ENCODE results near the gene ZNF860.
A peak's percentile ranks its signal among the peaks of the same experiment; 100 is the strongest.

Gene ZNF860

DNA sequence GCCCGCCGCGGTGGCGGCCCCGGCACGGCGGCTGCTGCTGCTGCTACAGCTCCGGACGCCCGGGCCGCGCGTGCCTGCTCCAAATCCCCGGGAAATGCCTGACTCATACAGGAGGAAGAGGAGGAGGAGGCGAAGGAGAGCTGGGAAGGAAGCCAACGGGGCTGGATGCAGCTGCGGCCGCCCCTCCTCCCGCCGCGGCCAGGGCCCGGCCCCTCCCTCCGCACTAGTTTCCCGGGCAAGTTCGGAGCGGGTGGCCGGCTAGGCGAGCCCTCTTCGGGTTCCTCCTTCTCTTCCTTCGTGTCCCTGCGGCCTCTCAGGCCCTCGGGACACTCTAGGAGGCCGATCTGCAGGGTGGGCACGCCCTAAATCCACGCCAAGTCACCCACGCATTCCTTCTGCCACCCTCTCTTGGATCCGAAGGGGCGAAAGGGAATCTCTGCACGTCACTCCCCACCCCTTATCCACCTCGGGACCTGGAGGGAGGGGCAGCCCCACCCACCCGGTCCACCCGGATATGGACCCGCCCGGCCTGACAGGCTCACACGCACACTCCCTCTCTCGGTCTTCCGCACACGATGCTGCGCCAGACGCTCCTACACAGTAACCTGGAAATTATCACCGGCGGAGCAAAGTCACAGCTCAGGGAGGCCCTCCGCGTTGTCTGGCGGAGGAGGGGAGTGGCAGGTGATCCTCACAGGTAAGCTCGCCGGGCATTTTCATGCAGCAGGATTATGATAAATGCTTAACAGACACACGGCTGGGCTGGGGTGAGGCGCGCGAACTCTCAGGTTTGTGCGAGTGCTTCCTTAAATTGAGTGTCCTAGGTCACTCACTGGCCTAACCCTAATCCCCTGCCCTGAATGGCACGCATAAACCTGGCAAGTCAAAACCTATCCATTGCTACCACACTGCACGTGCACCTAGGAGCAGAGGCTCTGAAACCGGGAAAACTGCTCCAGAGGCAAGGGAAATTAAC, at the start of gene ZNF860, which contains the start of gene OSBPL10:
ZNF860 (plus strand) TSS at position 545 of the 976 bp plus-strand sequence. CDS start 7,330 bp downstream, outside the sequence.
OSBPL10 (minus strand) TSS at position 57 of the 976 bp plus-strand sequence. CDS start 83 bp downstream, outside the sequence.
- DNase-seq, result peak; percentile 88

DNA sequence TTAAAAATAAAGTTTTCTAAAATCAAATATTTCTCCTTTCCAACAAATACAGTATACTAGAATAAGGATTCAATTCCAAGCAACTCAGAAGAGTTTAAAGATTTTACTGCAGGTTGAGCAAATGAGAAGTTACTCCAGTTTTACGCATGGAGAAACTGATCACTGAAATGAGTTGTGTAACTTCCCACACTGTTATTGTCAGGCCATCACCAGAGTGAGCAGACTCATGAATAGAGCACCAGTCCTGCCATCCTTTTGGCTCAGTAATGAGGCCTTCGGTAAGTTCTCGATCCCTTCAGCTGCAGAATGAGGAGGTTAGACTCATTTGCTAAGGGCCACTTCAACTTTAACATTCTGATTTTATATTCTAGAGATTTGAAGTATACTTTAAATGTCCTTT, 48.6 kb upstream of the ZNF860 start:
- DNase-seq, result no peak

DNA sequence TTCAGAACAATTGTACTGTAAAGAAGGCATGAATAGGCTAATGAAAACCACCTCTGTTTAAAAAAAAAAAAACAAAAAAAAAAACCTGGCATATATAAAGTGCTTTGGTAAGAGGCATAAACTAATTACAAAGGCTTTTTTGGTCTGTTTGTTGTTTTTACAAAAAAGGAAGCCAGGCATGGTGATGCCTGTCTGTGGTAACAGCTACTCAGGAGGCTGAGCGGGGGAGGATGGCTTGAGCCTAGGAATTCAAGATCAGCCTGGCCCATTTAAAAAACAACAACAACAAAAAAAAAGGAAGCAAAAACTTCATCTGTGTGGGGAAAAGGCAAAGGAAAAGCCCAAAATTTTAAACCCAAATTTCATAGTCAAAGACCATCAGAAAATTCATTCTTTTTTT, 47.5 kb upstream of the ZNF860 start:
- DNase-seq, result no peak

DNA sequence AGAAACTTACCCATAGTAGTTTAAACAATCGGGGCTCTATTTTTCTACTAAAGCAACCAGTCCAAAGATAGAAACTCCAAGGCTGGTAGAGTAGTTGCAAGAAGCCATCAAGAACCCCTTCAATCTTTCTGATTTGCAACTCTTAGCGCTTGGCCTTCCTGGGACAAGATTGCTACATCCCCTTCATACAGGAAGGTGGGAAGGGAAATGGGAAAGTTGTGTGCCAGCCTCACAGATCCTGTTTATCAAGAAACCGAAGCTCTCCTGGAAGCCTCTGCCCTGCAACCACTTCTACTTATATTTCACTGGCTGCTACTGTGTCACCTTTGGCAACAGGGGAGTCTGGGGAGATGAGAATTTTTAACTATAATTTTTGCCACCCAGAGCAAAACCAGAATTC, 46.7 kb upstream of the ZNF860 start:
- DNase-seq, result no peak

DNA sequence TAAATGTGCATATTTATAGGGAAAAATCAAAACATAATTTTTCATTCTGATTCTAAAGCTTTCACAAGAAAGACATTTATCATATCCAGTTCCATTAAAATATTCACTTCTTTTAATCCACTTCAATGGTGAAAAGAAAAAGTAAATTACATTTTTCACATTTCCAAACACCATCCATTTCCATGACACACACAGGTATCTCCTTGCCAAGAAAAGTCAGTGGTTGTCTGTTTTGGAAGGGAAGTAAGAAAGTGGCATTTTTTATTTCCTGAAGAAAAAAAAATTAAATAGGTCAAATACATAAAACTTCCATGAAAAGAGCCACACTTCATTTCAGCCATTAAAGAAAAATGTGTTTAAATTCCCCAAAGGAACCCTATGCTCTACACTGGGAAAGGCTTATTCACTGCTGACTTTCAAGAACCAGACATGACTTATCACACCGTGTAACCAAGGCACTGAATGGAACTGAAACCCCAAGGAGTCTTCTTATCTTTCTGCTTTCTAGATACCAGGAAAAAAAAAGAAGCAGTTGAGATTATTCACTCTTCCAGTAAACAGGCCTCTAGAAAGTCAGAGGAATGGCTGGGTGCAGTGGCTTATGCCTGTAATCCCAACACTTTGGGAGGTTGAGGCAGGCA, 45.0 kb upstream of the ZNF860 start:
- DNase-seq, result no peak

DNA sequence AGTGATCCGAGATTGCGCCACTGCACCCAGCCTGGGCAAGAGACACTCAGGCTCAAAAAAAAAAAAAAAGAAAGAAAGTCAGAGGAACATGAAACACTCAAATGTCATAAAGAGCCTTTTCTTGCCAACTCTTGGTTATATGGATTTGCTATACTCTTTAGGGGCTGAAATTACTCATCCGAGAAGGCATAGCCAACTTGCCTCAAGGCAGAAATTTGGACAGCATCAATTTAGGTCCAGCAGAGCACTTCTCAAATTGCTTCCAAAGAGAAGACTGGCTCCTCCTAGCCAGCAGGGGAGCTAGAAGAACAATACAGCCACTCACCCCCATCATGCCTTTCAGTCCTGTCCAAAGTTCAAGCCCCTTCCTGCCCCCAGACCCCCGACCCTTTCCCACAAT, 44.3 kb upstream of the ZNF860 start:
- DNase-seq, result no peak

DNA sequence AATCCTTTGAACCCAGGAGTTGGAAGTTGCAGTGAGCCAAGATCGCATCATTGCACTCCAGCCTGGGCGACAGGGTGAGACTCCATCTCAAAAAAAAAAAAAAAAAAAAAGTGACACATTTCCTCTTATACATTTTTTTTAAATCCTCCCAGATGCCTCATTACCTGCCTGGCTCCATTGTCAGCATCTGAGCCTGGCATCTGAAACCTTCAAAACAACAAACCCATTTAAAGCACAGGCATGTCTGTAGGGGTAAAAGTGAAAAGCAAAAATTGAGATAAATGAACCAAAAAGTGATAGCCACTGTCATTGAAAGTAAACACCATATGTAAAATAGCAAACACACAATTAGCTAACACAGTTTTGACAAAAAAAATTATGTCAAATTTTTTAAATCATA, 39.1 kb upstream of the ZNF860 start:
- DNase-seq, result no peak

DNA sequence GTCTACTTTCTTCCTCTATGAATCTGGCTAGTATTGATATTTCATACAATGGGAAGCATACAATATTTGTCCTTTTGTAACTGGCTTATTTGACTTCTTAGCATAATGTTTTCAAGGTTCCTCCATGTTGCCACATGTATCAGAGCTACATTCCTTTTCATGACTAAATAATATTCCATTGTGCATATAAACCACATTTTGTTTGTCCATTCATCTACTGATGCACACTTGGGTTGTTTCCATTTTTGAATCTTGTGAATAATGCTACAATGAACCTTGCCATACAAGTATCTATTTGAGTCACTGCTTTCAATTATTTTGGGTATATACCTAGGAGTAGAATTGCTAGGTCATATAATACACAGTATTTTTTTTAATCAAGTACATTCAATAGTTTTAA, 38.5 kb upstream of the ZNF860 start:
- no peak for DNase-seq

DNA sequence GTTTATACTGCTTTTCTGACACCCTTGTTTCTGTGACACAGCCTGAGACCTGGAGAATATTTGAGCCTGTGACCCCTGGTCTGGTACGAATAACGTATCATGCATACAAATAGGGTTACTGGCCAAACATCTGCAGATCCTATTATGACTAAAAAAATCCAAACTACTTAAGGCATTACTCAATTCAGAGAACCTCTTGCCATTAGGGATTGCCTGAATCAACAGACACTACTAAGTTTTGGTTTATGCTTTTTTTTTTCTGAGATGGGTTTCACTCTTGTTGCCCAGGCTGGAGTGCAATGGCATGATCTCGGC, 35.9 kb upstream of the ZNF860 start:
- no peak for DNase-seq

DNA sequence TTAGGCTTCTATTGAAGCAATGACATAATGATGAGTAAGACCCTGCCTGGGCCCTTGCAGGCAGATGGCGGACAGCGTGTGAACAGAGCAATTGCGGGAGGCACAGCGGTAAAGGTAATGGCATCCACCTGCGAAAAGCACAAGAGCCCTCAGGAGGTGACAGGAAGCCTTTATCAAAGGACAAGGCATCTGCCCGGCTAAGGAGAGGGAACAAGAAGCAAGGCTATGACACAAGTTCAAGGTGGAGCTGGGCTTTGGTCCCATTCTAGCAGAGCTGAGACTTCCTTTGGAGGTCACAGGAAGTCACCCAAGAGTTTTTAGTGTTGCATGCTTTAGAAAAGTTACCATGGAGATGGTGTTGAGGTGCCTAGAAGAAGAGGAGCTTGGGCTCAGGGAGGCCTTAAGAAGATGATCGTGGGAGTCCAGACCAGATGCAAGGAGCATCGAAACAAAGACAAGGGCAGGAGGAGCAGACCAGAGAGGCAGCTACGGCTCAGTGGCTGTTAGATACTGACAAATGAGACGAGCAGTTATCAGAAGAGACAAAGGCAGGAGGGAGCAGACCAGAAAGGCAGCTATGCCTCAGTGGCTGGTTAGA, 35.0 kb upstream of the ZNF860 start:
- no peak for DNase-seq

DNA sequence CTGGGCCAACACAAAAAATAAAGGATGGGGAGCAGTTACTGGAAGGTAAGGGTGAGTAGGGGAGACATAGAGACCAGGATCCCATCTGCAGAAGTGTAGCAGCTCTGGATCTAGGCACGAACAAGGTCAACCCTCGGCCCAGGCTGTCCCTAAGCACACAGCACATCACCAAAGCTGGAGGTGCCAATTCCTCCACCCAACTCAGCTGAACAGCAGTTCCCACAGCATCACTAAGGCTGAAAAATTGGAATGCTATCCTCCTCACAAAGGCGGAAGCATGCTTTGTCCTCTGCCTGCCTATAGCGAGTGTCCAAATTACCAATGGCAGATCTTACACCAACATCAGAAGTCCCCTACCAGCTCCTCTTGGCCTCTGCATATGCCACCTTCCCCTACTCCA, 34.4 kb upstream of the ZNF860 start:
- DNase-seq, result no peak

DNA sequence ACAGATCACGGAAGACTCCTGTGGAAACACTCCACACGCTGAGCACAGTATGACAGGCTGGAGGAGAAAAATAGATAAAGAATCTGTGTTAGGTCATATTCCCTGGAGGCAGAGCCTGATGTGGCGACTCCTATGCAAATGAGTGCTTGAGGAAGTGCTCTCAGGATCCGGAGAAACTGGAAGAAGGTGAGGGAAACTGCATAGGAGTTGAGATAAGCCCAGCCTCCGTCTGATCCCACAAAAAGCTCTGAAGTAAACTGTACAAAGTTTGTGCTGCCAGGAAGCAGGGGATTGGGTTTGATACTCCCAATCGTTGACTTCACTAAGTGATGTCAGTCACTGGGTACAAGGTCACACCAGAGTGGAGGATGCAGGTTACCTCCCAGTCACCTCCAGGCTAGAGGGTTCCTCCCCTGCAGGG, 33.9 kb upstream of the ZNF860 start:
- DNase-seq, result no peak

DNA sequence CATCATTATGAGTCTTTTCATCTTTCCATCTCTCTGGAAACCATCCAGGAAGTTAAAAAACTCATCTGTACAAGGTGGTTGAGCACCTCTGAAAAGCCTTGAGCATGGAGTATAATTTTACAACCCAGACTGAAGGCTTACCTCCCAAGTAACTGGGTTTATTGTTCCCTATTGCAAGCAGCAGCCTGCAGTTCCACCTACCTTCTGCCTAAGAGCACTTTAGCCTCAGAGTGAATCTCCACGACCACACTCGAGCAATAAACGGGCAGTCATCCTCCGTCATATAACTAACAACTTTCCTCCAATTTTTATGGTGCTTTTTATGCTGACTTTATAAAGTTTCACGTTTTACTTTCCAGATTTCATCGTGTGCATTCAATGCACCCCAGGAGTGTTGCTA, 33.3 kb upstream of the ZNF860 start:
- DNase-seq, result no peak

DNA sequence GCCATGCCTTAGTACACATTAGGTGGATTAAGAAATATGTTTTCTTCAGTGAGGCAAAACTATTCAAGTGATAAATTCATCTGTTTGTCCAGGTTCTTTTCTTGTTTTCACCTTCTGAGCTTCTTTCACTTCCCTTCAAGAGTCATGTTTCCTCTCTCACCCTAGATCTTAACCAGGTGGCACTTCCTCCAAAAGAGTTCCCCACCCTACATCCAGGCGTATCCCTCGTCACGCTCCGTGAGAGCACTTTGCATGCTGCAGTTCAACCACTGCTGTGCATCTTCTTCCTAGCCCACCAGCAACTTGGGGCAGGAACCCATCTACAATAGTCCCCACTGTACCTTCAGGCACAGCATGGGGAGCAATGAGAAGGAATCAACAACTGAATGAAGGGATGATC, 29.3 kb upstream of the ZNF860 start:
- DNase-seq, result no peak

DNA sequence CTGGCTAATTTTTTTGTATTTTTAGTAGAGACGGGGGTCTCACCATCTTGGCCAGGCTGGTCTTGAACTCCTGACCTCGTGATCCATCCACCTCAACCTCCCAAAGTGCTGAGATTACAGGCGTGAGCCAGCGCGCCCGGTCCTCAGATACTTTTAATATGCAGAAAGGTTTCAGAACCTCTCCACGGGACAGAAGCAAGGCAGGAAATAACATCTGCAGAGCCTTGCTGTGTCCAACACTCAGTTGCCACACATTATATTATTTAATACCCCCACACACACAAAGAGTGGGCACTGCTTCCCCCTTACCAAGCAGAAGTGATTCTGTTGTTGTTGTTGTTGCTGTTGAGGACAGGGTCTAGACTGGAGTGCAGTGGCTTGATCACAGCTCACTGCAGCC, 28.5 kb upstream of the ZNF860 start:
- no peak for DNase-seq

DNA sequence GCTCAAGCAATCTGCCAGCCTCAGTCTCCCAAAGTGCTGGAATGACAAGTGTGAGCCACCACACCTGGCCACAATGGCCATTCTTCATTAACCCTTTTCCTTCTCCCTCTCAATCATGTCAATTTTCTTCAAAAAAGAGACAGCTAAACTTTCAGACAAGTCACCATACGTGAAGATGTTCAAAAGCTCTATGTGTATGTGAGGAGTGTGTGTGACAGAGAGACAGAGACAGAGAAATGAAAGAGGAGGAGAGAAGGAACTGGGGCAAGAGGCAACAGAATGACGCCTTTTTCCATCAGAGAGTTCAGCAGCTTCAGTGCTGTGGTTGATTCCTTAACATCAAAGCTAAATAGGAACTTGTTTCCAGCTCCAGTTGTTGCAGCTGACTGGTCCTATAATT, 27.9 kb upstream of the ZNF860 start:
- DNase-seq, result no peak

DNA sequence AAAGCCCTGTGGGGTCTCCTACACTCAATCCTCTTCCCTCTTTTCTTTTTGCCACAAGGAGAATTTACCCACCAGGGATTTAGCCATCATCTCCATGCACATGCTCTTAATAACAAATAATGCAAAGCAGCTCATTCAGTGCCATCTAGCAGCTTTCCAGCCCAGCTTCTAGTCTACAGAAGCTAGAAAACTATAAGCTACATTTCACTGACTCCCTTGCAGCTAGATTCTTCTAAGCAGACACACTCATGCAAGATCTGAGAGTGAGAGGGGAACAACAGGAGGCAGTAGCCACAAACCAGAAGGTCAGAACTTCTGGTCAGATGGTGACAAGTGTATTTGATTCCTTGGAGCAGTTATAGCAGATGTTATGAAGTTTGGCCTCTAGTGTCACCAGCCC, 26.0 kb upstream of the ZNF860 start:
- DNase-seq, result no peak

DNA sequence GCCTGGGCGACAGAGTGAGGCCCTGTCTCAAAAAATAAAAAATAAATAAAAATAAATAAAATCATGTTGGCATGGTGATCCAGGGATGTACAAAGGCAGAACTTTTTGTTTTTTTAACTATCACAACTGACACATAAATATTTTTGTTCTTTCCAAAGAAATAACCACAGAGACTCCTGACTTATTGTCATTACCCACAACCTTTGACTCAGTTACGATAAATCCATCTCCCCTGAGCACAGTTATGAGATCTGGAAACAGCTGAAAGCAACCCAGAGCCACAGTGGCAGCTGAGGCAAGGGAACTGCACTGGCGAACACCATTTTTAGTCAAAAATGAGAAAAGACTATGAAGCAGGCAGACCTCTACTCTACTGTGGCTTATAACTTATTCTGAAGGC, 24.4 kb upstream of the ZNF860 start:
- no peak for DNase-seq

DNA sequence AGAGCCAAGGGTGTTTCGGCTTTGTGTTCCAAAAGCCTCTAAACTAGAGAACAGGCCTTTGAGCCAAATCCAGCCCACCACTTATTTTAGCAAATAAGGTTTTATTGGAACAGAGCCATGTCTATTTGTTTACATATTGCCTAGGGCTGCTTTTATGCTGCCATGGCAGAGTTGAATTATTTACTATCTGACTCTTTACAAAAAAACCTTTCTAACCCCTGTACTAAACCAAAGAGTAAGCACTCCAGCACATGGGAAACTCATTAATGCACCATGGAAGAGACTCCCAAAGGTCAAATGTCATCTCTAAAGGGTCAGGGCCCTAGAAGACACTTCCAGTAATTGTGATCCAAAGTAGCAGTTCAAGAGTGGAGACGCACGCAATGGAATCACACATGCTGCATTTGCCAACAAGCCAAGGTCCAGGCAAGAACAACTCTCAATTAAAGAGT, 22.8 kb upstream of the ZNF860 start:
- DNase-seq, result peak; percentile 31

DNA sequence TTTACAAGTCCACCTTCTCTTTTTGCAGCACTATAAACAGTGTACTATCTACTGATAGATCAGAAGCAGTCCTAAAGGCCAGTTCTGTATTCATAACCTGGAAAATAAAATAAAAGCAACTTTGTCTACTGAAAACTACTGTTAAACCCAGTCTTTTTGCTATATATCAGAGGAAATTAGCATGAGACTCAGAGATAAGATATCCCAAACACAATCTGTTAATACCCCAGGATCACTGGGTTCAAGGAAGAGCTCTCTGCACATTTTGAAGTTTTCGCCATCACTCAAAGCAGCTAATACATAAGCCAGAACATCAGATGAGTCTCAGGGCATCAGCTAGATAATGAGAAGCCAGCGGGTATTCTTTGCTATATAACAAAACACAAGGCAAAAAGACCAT, 22.3 kb upstream of the ZNF860 start:
- DNase-seq, result no peak

DNA sequence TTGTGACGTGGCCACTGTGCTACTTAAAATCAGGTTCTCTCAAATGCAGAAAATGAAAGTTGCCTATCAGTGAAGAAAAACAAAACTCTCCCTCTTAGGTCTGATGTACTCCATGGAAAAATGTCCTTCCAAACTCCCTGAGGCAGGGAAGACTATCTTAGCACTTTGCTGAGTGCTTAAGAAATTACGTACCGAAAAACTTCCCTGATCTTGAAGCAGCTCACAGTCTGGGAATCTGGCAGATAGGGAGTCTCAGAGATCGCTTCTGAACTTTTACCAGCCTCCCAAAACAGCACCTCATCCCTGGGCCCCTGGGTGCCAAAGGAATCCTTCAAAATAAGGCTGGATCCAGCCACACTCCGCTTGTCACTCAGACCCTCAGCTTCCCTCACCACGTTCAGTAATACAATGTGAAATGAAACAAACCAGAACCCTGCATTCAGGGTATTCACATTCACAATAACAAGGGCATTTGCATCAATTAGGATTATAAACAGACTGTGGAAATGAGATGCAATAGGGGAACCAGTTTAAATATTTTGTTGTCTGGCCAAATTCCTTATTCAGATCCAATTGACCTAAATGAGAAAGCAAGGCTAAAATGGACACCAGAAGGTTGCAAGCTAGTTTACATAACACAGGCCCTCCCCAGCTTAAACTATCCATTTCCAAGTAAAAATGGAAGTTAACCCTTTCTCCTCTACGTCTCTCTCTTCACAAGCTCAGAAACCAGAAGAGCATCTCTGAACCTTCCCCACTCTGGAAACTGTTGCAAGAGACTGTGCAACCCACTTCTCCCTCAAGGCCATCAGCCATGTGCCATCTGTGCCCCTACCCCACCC, 21.4 kb upstream of the ZNF860 start:
- DNase-seq, result peak; percentile 28

DNA sequence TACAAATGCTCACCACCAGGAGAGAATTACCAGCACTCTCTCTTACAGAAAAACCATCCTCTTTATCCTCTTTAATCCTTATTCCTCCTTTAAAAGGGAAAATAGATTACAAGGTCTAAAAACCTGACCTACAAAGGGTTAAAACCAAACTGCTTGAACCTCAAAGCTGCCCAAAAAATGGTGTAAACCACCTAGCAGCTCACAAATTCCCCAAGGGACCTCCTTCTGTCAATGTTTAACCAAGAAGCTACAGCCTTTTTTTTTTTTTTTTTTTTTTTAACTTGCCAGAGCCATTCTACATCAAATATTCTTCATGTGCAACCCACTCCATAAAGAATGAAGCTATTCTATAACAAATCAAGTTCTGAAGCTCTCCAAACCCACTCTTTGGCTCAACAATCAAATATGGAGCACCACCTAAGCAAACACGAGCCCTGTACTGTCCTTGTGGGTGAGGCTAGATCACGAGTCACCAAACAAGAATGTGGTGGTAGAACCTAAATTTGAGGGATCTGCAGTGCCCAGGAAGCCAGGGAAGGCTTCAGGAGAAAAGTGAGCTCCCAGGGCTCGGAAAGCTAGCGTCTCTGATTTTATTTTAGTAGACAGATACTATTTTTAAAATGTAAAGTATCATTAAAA, 20.6 kb upstream of the ZNF860 start:
- DNase-seq, result no peak

Measured in eye (tissue), 1 donor.